ENCODE measurements around the gene MRPL58. TPM values are rescaled to one million over a fixed set of nuclear protein-coding genes. Genes with fewer than 3 reads are reported as not detected.

Gene MRPL58
- total RNA-seq, 2 experiments from 2014 or later, result 53.6 to 62.4 TPM

DNA sequence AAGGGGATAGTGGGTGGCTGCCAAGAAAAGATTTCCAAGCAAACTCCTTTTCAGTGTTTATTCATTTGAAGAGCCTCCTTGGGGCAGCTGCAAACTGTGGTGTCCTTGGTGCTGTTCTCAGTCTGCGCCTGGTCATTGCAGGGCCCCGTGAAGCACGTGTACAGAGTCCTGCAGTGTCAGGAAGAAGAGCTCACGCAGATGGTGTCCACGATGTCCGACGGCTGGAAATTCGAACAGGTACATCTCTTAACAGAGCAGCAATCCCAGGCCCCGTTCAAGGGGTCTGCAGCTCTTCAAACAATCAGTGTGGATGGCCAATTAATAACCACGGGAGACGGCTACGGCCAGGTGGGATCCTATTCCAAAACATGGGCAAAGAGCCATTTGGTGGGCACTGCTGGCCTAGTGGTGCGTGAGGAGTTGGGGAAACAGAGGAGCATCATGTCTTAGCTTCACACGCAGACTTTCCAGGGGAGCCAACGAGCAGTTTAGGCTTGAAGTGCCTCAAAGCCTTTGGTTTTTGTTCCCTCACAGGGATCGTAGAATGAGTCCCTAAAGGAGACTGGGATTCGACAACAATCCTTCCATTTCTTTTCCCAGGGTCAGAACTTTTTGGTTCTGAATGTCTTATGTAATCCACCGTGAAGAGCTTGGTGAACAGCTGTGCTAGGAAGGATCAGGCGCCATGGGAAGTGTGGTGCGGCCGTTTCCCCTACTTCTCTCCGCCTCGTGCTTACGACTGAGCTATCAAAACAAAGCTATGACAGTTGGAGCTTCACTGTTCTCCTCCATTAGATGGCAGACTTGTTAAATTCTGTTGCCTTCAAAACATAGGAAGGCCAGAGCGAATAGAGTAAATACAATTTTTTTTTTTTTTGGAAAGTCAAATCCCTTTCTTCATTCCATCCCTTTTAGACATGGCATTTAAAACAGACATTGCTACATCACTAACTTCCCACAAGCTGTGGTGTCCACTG, 47.2 kb downstream of the MRPL58 start:
- H3K36me3 Mint-ChIP-seq (ENCODE audit: low read depth), result peaks cover 8% of the 10 kb centered on the region
- POLR2A ChIA-PET, result interaction anchor here (0.6 to 1.0 kb wide), 4 partner anchors 12 to 211 kb away, joined by 3 read pairs; partner anchors contain the start of gene MIF4GD

DNA sequence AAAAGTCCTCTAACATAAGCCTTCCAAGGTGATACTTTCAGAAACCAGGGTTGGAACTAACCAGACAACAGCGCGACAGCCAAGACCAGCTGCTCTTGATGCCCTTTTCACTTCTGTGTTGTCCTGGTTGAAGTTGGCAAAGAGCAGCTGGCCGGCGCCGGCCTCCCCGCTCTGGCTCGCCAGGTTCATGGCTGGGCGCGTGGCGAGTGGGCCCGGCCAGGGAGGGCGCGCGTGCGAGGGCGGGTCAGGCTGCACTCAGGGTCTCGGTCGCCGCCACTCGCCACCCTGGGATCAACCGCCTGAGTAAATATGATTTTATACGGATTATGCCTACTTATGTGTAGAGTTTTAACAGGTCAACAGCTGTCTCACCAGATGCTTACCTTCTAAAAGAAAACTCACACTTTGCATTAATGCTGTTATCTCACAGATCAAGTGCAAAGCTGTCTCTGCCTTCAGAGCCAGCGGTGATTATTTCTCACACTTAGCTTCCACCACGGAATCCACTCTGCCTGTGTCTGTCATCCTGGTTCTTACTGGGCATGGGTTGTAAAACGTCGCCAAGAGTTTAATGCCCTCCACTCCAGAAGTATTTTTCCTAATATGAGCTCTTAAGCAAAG, 48.1 kb downstream of the MRPL58 start:
- ATAC-seq (no peak), DNase-seq (no peak)
- ChIA-PET CTCF (interaction anchor here (0.9 to 2.7 kb wide), 14 partner anchors 9 to 269 kb away, joined by 3 to 10 read pairs (median 7); partner anchors contain the start of genes ARMC7 and MRPL58), POLR2A (interaction anchor here (0.9 to 1.3 kb wide), 4 partner anchors 28 to 54 kb away, joined by 3 to 4 read pairs (median 3); partner anchors contain the start of gene SLC16A5)
- Mint-ChIP-seq H3K27me3 (no peaks in the 10 kb centered on the region), H3K36me3 (ENCODE audit: low read depth) (peaks cover 6% of the 10 kb centered on the region), H3K4me3 (no peak overlapping the region), H3K9me3 (no peaks in the 10 kb centered on the region), H3K4me1 (ENCODE audit: low read depth) (peaks cover 17% of the 10 kb centered on the region), H3K27ac (no peak overlapping the region)
- intact Hi-C loops (cut with micrococcal nuclease), result no loop called here
- TF ChIP-seq, protein P1, sequence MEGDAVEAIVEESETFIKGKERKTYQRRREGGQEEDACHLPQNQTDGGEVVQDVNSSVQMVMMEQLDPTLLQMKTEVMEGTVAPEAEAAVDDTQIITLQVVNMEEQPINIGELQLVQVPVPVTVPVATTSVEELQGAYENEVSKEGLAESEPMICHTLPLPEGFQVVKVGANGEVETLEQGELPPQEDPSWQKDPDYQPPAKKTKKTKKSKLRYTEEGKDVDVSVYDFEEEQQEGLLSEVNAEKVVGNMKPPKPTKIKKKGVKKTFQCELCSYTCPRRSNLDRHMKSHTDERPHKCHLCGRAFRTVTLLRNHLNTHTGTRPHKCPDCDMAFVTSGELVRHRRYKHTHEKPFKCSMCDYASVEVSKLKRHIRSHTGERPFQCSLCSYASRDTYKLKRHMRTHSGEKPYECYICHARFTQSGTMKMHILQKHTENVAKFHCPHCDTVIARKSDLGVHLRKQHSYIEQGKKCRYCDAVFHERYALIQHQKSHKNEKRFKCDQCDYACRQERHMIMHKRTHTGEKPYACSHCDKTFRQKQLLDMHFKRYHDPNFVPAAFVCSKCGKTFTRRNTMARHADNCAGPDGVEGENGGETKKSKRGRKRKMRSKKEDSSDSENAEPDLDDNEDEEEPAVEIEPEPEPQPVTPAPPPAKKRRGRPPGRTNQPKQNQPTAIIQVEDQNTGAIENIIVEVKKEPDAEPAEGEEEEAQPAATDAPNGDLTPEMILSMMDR (IDR thresholded peaks at IDR 0.05), result no peak

More for the DNA sequence above, 47.2 kb downstream of the MRPL58 start:
- Mint-ChIP-seq H3K4me1 (ENCODE audit: low read depth) (peaks cover 8% of the 10 kb centered on the region), H3K4me3 (no peak overlapping the region), H3K27ac (no peak overlapping the region), H3K9me3 (no peaks in the 10 kb centered on the region), H3K27me3 (no peaks in the 10 kb centered on the region)
- intact Hi-C loops (cut with micrococcal nuclease), result no loop called here
- DNase-seq (no peak), ATAC-seq (no peak)
- TF ChIP-seq, protein P1 (IDR thresholded peaks at IDR 0.05), result no peak
- CTCF ChIA-PET, result interaction anchor here (0.6 to 2.7 kb wide), 13 partner anchors 8 to 149 kb away, joined by 3 to 10 read pairs (median 4); partner anchors contain the start of gene MRPL58

DNA sequence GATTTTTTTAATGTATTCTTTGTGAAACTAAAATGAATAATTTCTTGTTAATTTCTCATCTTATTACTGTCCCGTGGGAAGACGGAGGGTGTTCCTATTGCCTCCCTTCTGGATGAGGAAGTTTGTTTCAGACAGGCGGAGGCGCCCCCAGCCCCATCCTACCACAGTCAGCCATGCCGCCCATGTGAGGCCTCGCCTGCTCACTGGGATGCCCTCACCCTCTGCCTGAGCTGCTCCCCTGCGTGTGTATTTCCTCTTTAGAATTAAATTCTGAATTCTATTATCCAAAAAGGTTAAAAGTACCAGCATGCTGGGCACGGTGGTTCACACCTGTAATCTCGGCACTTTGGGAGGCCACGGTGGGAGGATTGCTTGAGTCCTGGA, 48.6 kb downstream of the MRPL58 start:
- intact Hi-C loops (cut with micrococcal nuclease), result no loop called here
- no peaks in the 10 kb centered on the region for H3K27me3 Mint-ChIP-seq
- peaks cover 22% of the 10 kb centered on the region for H3K4me1 Mint-ChIP-seq (ENCODE audit: low read depth)
- POLR2A ChIA-PET, result interaction anchor here (0.9 to 1.3 kb wide), 3 partner anchors 27 to 30 kb away, joined by 3 to 4 read pairs (median 3); partner anchors contain the start of gene SLC16A5
- H3K9me3 Mint-ChIP-seq, result no peaks in the 10 kb centered on the region
- H3K36me3 Mint-ChIP-seq (ENCODE audit: low read depth), result peaks cover 6% of the 10 kb centered on the region
- no peak overlapping the region for H3K27ac Mint-ChIP-seq
- CTCF ChIA-PET, result interaction anchor here (1.0 to 2.7 kb wide), 10 partner anchors 9 to 269 kb away, joined by 3 to 10 read pairs (median 7); partner anchors contain the start of genes ARMC7 and MRPL58
- no peak for ATAC-seq
- no peak overlapping the region for H3K4me3 Mint-ChIP-seq
- TF ChIP-seq, protein P1 (IDR thresholded peaks at IDR 0.05), result no peak
- DNase-seq, result no peak

DNA sequence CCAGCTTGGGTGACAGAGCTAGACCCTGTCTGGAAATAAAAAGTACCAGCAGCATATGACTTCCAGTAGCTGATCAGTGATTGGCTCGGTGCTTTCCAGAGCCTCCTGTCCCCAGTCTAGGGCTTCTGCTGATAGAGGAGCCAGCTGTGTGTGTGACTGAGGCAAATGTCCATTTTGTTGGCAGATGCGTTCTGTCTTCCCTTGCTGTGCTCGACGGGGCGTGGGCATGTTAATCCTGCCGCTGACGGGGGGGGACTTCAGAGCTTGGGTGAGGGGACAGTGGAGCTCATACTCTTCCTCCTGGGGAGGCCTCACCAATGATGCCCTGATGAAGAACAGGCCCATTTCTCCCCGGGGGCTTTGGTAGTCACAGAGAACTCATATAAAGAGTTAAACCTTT, 49.1 kb downstream of the MRPL58 start:
- ChIA-PET CTCF (interaction anchor here (1.0 to 2.7 kb wide), 7 partner anchors 8 to 270 kb away, joined by 3 to 8 read pairs (median 7); no protein-coding TSS in a partner anchor), POLR2A (interaction anchor here (1.1 to 1.3 kb wide), 3 partner anchors 26 to 80 kb away, joined by 3 to 4 read pairs (median 3); partner anchors contain the start of gene SLC16A5)
- Mint-ChIP-seq H3K36me3 (ENCODE audit: low read depth) (peaks cover 4% of the 10 kb centered on the region), H3K9me3 (no peaks in the 10 kb centered on the region), H3K27me3 (no peaks in the 10 kb centered on the region), H3K27ac (no peak overlapping the region), H3K4me3 (no peak overlapping the region), H3K4me1 (ENCODE audit: low read depth) (peaks cover 24% of the 10 kb centered on the region)
- intact Hi-C loops (cut with micrococcal nuclease), result no loop called here
- ATAC-seq, result no peak
- TF ChIP-seq, protein P1 (IDR thresholded peaks at IDR 0.05), result no peak
- DNase-seq, result no peak

Measured in activated CD8-positive, alpha-beta T cell treated with anti-CD3 and anti-CD28 coated beads for 36 hours (primary cell).